Liver (tissue), 9 donors: Measurements from ENCODE around the gene MFF. TPM values are rescaled to one million over a fixed set of nuclear protein-coding genes. Genes with fewer than 3 reads are reported as not detected.

Experiments used
- DNase-seq: peaks from one replicate; pipeline ENCODE4 v3.0.0-alpha.2; 2017; ENCODE audit warnings: low spot score
- H3K27ac ChIP-seq, 2 donors: one replicate each; pipeline ENCODE4 v1.7.0; 2013; ENCODE audit warnings: inconsistent platforms in 2 of 2, low read length in 2 of 2, control low read depth in 1 of 2, low read depth in 1 of 2, mild to moderate bottlenecking in 1 of 2
- H3K27me3 ChIP-seq, 4 donors: one replicate each; pipeline versions ENCODE4 v1.6.1 to v1.7.0; 2013; ENCODE audit warnings: low read length in 3 of 4, inconsistent platforms in 1 of 4, mild to moderate bottlenecking in 1 of 4, moderate library complexity in 1 of 4; ENCODE audit not compliant: control insufficient read depth in 4 of 4, insufficient read depth in 4 of 4
- H3K36me3 ChIP-seq, 4 donors: one replicate each; pipeline versions ENCODE4 v1.6.1 to v1.7.0; 2013; ENCODE audit warnings: low read length in 3 of 4, mild to moderate bottlenecking in 3 of 4, low read depth in 1 of 4, moderate library complexity in 1 of 4; ENCODE audit not compliant: control insufficient read depth in 4 of 4, insufficient read depth in 3 of 4
- H3K4me1 ChIP-seq, 4 donors: one replicate each; pipeline versions ENCODE4 v1.6.1 to v1.7.0; 2013; ENCODE audit warnings: low read length in 3 of 4, mild to moderate bottlenecking in 3 of 4, moderate library complexity in 1 of 4; ENCODE audit not compliant: control insufficient read depth in 4 of 4, insufficient read depth in 4 of 4
- H3K4me3 ChIP-seq, 3 donors: one replicate each; pipeline versions ENCODE4 v1.6.1 to v1.7.0; 2013; ENCODE audit warnings: low read length in 3 of 3, control low read depth in 1 of 3, low read depth in 1 of 3, mild to moderate bottlenecking in 1 of 3
- H3K9ac ChIP-seq, 2 donors: one replicate each; pipeline ENCODE4 v1.7.0; 2013; ENCODE audit warnings: low read length in 2 of 2, mild to moderate bottlenecking in 2 of 2, moderate library complexity in 2 of 2, control low read depth in 1 of 2, low read depth in 1 of 2
- H3K9me3 ChIP-seq, 4 donors: one replicate each; pipeline versions ENCODE4 v1.6.1 to v1.7.0; 2013; ENCODE audit warnings: low read length in 3 of 4; ENCODE audit not compliant: control insufficient read depth in 4 of 4
- CTCF ChIP-seq: fragments of 150-350 bp; IDR thresholded peaks from 2 replicates; pipeline ENCODE4 v1.5.1; 2017; ENCODE audit warnings: improper control_type of control experiment, low read depth, low read length; ENCODE audit not compliant: missing input control
- EGR1 ChIP-seq, 2 donors: IDR thresholded peaks; 2 replicates each; pipeline ENCODE4 v1.6.1; 2016 to 2018; ENCODE audit warnings: antibody characterized with exemption in 2 of 2, low read depth in 2 of 2
- FOXA1 ChIP-seq: IDR thresholded peaks from 2 replicates; pipeline ENCODE4 v1.6.1; 2016; ENCODE audit warnings: antibody characterized with exemption
- FOXA2 ChIP-seq: IDR thresholded peaks from 2 replicates; pipeline ENCODE4 v1.6.1; 2016; ENCODE audit warnings: antibody characterized with exemption
- GABPA ChIP-seq, 2 donors: IDR thresholded peaks in 1 of 2; conservative IDR thresholded peaks in 1 of 2; 2 replicates each; pipeline ENCODE4 v1.6.1; 2016; ENCODE audit warnings: antibody characterized with exemption in 2 of 2, mild to moderate bottlenecking in 1 of 2, moderate library complexity in 1 of 2
- HNF4A ChIP-seq, 2 donors: conservative IDR thresholded peaks; 2 replicates each; pipeline ENCODE4 v1.6.1; 2016; ENCODE audit warnings: antibody characterized with exemption in 2 of 2, mild to moderate bottlenecking in 2 of 2
- HNF4G ChIP-seq: IDR thresholded peaks from 2 replicates; pipeline ENCODE4 v1.6.1; 2016; ENCODE audit warnings: antibody characterized with exemption
- JUND ChIP-seq, 2 donors: IDR thresholded peaks; 2 replicates each; pipeline ENCODE4 v1.6.1; 2016; ENCODE audit warnings: antibody characterized with exemption in 2 of 2
- MAX ChIP-seq: IDR thresholded peaks from 2 replicates; pipeline ENCODE4 v1.6.1; 2016; ENCODE audit warnings: antibody characterized with exemption
- RAD21 ChIP-seq, 2 donors: IDR thresholded peaks; 2 replicates each; pipeline ENCODE4 v1.6.1; 2016; ENCODE audit warnings: antibody characterized with exemption in 2 of 2, mild to moderate bottlenecking in 2 of 2
- RXRA ChIP-seq, 2 donors: IDR thresholded peaks; 2 replicates each; pipeline ENCODE4 v1.6.1; 2017 to 2018; ENCODE audit warnings: antibody characterized with exemption in 2 of 2, mild to moderate bottlenecking in 1 of 2
- SP1 ChIP-seq: IDR thresholded peaks from 2 replicates; pipeline ENCODE4 v1.6.1; 2018; ENCODE audit warnings: antibody characterized with exemption, mild to moderate bottlenecking
- TAF1 ChIP-seq: conservative IDR thresholded peaks from 2 replicates; pipeline ENCODE4 v1.6.1; 2016; ENCODE audit warnings: antibody characterized with exemption, mild to moderate bottlenecking
- YY1 ChIP-seq: IDR thresholded peaks from 2 replicates; pipeline ENCODE4 v1.6.1; 2016; ENCODE audit warnings: antibody characterized with exemption, mild to moderate bottlenecking
- WGBS: extraction: QIAGEN DNeasy Blood & Tissue Kit; methylation state at CpG from one replicate; pipeline ENCODE4 v1.1.7; 2013; 5-methylcytosine and 5-hydroxymethylcytosine counted together
- polyA plus RNA-seq, 2 donors: library from polyadenylated mRNA; stranded (reverse) in 1 of 2; unstranded in 1 of 2; fragments of 200-250 nt in 1 of 2; fragments of >200 nt in 1 of 2; fragmentation: Nextera tagmentation in 1 of 2; extraction: Ambion mirVana in 1 of 2; gene quantifications; one replicate each; pipeline versions ENCODE4 v1.2.1 to v1.2.3, GENCODE V29; 2013 to 2015
- total RNA-seq, 2 donors: library from RNA; depleted of rRNA; stranded (reverse); fragments of >200 nt; gene quantifications; one replicate each; pipeline ENCODE4 v1.2.3, GENCODE V29; 2014
- TF ChIP-seq, protein P1 (sequence below): IDR thresholded peaks from 2 replicates; pipeline ENCODE4 v1.6.1; 2016; ENCODE audit warnings: antibody characterized with exemption
- TF ChIP-seq, protein P2 (sequence below): IDR thresholded peaks from 2 replicates; pipeline ENCODE4 v1.6.1; 2016; ENCODE audit warnings: antibody characterized with exemption, mild to moderate bottlenecking
- donor health status: healthy.
- donor health status: healthy.
- donor health status: healthy.
- donor health status: healthy.
- donor health status: healthy.

MFF gene
- total and polyA plus RNA-seq, 4 donors = 28.9 to 40.8 (median 33.2) TPM

DNA sequence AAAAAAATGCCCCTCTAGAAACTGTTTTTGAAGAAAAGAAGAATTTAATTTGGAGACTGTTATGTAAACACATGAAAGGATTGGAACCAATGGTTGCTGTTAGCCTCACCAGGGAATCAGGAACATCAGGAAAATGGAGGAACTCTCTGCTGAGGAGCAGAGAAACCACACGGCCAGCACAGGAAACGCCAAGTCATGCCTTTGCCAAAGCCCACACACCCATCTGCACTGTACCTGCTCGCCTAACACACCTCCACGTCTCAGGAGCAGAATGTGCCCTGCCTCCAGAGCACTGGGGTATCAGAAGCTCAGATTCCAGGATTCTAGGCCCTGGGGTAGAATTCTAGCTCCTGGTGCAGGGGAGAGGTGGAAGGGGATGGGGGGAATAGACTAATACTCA, 72.5 kb downstream of the MFF start:
- Histone ChIP-seq H3K9me3 (no peaks in the 10 kb centered on the region), H3K4me1 (peaks cover 0 to 4% (median 2%) of the 10 kb centered on the region in 4 donors), H3K27ac (no peak overlapping the region), H3K9ac (no peak overlapping the region), H3K4me3 (no peak overlapping the region), H3K36me3 (no peaks in the 10 kb centered on the region), H3K27me3 (no peaks in the 10 kb centered on the region)
- TF ChIP-seq JUND (IDR thresholded peaks at IDR 0.05) = no peak
- TF ChIP-seq CTCF = no peak
- no peak for TF ChIP-seq MAX
- TF ChIP-seq RXRA (IDR thresholded peaks at IDR 0.05) = no peak
- TF ChIP-seq EGR1 (IDR thresholded peaks at IDR 0.05; ENCODE audit: low read depth in 2 of 2) = no peak
- no peak for TF ChIP-seq TAF1
- TF ChIP-seq FOXA2 = no peak
- TF ChIP-seq, protein P1, sequence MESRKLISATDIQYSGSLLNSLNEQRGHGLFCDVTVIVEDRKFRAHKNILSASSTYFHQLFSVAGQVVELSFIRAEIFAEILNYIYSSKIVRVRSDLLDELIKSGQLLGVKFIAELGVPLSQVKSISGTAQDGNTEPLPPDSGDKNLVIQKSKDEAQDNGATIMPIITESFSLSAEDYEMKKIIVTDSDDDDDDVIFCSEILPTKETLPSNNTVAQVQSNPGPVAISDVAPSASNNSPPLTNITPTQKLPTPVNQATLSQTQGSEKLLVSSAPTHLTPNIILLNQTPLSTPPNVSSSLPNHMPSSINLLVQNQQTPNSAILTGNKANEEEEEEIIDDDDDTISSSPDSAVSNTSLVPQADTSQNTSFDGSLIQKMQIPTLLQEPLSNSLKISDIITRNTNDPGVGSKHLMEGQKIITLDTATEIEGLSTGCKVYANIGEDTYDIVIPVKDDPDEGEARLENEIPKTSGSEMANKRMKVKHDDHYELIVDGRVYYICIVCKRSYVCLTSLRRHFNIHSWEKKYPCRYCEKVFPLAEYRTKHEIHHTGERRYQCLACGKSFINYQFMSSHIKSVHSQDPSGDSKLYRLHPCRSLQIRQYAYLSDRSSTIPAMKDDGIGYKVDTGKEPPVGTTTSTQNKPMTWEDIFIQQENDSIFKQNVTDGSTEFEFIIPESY = no peak
- no peak for TF ChIP-seq RAD21 (IDR thresholded peaks at IDR 0.05)
- TF ChIP-seq FOXA1 = no peak
- no peak for TF ChIP-seq GABPA (IDR thresholded peaks at IDR 0.05 in 1 of 2, conservative IDR thresholded peaks at IDR 0.05 in 1 of 2)
- DNase-seq = no peak
- 81% methylated on average over 4 of the region's 4 CpGs for WGBS

DNA sequence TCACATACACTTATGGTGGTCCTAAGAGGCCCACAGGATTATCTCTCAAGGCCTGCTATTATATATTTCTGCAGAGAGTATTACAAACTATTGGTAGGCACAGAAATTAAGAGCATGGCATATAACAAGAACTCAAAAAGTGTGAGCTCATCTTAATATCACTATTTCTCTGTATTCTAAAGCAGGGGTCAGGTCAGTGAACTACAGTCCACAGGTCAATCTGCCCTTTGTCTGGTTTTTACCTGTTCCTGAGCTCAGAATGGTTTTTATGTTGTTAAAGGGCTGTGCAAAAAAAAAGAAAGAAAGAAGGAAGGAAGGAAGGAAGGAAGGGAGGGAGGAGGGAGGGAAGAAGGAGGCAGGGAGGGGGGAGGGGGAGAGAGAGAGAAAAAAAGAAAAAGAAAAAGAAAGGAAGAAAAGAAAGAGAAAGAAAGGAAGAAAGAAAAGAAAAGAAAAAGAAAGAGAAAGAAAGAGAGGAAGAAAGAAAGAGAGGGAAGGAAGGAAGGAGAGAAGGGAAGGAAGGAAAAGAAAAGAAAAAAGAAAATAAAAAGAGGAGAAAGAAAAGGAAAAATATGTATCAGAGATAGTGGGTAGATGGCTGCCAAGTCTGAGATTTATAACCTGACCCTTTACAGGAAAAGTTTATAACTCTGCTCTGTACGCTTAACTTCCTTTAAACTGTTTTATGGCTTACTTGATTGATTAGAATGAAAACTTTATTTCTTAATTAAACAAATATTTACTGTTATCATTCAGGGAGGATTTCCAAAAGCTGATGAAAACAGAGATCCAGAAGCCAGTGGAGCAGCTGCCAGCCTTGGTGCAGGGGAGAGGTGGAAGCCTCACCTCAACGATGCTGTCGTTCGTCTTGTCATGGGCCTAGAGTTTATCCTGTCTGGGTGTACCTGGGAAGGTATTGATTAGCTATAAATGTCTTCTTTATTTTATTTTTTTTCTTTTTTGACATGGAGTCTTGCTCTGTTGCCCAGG, 73.9 kb downstream of the MFF start:
- H3K27ac ChIP-seq = no peak overlapping the region
- no peak overlapping the region for H3K9ac ChIP-seq
- DNase-seq = no peak
- H3K4me3 ChIP-seq = no peak overlapping the region
- H3K4me1 ChIP-seq = peaks cover 0 to 4% (median 2%) of the 10 kb centered on the region in 4 donors
- WGBS = 58% methylated on average over 4 of the region's 4 CpGs
- no peaks in the 10 kb centered on the region for H3K9me3 ChIP-seq
- TF ChIP-seq CTCF (no peak), YY1 (no peak), GABPA (IDR thresholded peaks at IDR 0.05 in 1 of 2, conservative IDR thresholded peaks at IDR 0.05 in 1 of 2) (no peak), FOXA2 (no peak), EGR1 (IDR thresholded peaks at IDR 0.05; ENCODE audit: low read depth in 2 of 2) (no peak), RAD21 (IDR thresholded peaks at IDR 0.05) (peak in 1 of 2 donors; percentile 8), RXRA (IDR thresholded peaks at IDR 0.05) (peak; percentile 60 to 63), HNF4G (peak; percentile 49), HNF4A (conservative IDR thresholded peaks at IDR 0.05) (peak; percentile 85 to 91), SP1 (peak; percentile 28)
- TF ChIP-seq, protein P1 = no peak
- TF ChIP-seq, protein P2, sequence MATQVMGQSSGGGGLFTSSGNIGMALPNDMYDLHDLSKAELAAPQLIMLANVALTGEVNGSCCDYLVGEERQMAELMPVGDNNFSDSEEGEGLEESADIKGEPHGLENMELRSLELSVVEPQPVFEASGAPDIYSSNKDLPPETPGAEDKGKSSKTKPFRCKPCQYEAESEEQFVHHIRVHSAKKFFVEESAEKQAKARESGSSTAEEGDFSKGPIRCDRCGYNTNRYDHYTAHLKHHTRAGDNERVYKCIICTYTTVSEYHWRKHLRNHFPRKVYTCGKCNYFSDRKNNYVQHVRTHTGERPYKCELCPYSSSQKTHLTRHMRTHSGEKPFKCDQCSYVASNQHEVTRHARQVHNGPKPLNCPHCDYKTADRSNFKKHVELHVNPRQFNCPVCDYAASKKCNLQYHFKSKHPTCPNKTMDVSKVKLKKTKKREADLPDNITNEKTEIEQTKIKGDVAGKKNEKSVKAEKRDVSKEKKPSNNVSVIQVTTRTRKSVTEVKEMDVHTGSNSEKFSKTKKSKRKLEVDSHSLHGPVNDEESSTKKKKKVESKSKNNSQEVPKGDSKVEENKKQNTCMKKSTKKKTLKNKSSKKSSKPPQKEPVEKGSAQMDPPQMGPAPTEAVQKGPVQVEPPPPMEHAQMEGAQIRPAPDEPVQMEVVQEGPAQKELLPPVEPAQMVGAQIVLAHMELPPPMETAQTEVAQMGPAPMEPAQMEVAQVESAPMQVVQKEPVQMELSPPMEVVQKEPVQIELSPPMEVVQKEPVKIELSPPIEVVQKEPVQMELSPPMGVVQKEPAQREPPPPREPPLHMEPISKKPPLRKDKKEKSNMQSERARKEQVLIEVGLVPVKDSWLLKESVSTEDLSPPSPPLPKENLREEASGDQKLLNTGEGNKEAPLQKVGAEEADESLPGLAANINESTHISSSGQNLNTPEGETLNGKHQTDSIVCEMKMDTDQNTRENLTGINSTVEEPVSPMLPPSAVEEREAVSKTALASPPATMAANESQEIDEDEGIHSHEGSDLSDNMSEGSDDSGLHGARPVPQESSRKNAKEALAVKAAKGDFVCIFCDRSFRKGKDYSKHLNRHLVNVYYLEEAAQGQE = no peak
- H3K27me3 ChIP-seq = no peaks in the 10 kb centered on the region
- H3K36me3 ChIP-seq = no peaks in the 10 kb centered on the region
